H1 (cell line): ENCODE measurements around the gene KNDC1. TPM values are rescaled to one million over a fixed set of nuclear protein-coding genes. Genes with fewer than 3 reads are reported as not detected.

Experiments used
- CHD1 ChIP-seq: IDR thresholded peaks from 2 replicates; pipeline ENCODE4 v1.6.1; 2012; ENCODE audit warnings: low read depth, low read length, improper control_type of control experiment
- polyA plus RNA-seq, 7 experiments: library from polyadenylated mRNA; depleted of rRNA in 3 of 7; stranded (reverse) in 5 of 7; unstranded in 2 of 7; fragments of >200 nt in 5 of 7; fragments of 200-250 nt in 2 of 7; gene quantifications; 1 replicate in 5 of 7; 2 replicates in 1 of 7; 4 replicates in 1 of 7; pipeline versions ENCODE4 v1.2.1 to v1.2.3, GENCODE V29; 2011 to 2013; ENCODE audit warnings: missing spikeins in 2 of 7, mixed read lengths in 2 of 7
- total RNA-seq: library from RNA; stranded (reverse); fragmentation: NEBNext Ultra II Directional; extraction: Animal tissue kit (Norgen Biotek cat#: 25700); gene quantifications from 2 replicates; pipeline ENCODE4 v1.2.1, GENCODE V29; 2021

KNDC1 gene
- total and polyA plus RNA-seq, 2 of the 8 experiments (the other 6 are each of a cell fraction or from before 2014, with no cell fraction given) = 7.5 to 16.7 TPM

DNA sequence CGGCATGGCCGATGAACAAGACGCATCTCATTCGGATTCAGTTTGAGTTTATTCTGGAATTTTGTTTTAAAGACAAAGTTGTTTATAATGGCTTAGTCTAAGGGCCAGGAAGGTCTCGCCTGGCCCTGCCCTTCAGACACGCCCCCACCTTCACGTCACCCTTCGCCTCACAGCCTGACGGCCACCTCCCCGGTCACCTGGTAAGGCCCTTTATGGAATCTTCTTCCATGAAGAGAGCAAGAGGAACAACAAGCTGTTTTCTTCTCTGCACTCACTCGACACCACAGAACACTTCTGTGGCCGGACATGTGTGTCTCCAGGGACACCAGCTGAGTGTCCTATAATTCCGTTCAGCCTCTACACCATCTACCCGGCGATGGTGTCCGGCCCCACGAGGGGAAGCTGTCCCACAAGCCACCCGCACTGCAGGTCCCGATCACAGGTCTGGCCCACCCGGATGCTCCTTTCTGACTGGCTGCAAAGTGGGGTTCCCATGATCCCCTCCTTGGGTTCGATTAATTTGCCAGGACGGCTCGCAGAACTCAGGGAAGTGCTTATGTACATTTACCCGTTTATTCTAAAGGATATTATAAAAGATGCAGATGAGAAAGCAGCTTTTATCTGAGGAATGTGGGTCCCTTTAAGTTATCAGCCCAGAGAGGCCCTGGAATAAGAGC, 17.4 kb upstream of the KNDC1 start (continued):
- TF ChIP-seq CHD1 = no peak
